ENCODE data around the gene RAB3GAP1. TPM values are rescaled to one million over a fixed set of nuclear protein-coding genes. Genes with fewer than 3 reads are reported as not detected.

RAB3GAP1 gene
- total RNA-seq, 2 donors from 2014 or later: 28.5 to 29.6 TPM

DNA sequence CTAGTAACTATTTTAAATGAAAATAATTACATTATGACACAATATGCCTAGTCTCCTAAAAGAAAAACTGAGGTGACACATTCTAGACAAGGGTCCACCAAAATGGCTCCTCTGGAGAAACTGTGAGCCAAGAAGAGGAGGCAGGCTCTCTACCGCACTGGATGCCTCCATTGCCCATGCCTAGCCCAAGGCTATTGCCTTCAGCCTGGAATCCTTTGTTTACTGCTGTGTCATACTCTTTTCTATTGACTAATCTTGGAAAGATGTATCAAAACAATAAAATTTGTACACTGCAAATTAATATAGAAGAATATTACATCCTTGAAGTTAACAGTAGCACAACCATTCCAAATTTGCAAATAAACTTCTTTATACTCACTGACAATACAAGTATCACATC is 167.1 kb downstream of the RAB3GAP1 start:
- no peak for DNase-seq
- Histone ChIP-seq H3K9ac (ENCODE audit: extremely low read depth, low read length, poor library complexity, severe bottlenecking) (no peak overlapping the region), H3K4me3 (ENCODE audit: low read length) (no peak overlapping the region), H3K4me1 (ENCODE audit: control insufficient read depth, insufficient read depth, low read length) (no peaks in the 10 kb centered on the region), H3K27me3 (ENCODE audit: control insufficient read depth, insufficient read depth, low read length, poor library complexity, severe bottlenecking) (no peaks in the 10 kb centered on the region), H3K27ac (ENCODE audit: low read depth, low read length) (no peak overlapping the region), H3K36me3 (ENCODE audit: control insufficient read depth, insufficient read depth, low read length) (no peaks in the 10 kb centered on the region), H3K9me3 (ENCODE audit: control insufficient read depth, low read length) (no peaks in the 10 kb centered on the region)
- no peaks in the 10 kb centered on the region for H3K9me3 Mint-ChIP-seq
- no peak overlapping the region for H3K4me3 Mint-ChIP-seq
- no peaks in the 10 kb centered on the region for H3K4me1 Mint-ChIP-seq
- no peaks in the 10 kb centered on the region for H3K27me3 Mint-ChIP-seq (ENCODE audit: insufficient read depth)
- TF ChIP-seq, protein P1, sequence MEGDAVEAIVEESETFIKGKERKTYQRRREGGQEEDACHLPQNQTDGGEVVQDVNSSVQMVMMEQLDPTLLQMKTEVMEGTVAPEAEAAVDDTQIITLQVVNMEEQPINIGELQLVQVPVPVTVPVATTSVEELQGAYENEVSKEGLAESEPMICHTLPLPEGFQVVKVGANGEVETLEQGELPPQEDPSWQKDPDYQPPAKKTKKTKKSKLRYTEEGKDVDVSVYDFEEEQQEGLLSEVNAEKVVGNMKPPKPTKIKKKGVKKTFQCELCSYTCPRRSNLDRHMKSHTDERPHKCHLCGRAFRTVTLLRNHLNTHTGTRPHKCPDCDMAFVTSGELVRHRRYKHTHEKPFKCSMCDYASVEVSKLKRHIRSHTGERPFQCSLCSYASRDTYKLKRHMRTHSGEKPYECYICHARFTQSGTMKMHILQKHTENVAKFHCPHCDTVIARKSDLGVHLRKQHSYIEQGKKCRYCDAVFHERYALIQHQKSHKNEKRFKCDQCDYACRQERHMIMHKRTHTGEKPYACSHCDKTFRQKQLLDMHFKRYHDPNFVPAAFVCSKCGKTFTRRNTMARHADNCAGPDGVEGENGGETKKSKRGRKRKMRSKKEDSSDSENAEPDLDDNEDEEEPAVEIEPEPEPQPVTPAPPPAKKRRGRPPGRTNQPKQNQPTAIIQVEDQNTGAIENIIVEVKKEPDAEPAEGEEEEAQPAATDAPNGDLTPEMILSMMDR (conservative IDR thresholded peaks at IDR 0.05): no peak
- H3K27ac Mint-ChIP-seq: no peak overlapping the region
- H3K36me3 Mint-ChIP-seq (ENCODE audit: low read depth): peaks cover 4% of the 10 kb centered on the region
- WGBS, 2 experiments (ENCODE audit: insufficient coverage in 1 of 2, insufficient read length in 1 of 2): 97% methylated on average over 1 of the region's 1 CpG; no CpG with 5 or more reads in 1 of the 2 experiments

Other genes with a start within 250 kb of the RAB3GAP1 start
- not detected for gene ACMSD, start 213.7 kb upstream of the RAB3GAP1 start, total RNA-seq
- 10 to 100 TPM; 51.4 to 53.3 TPM for gene CCNT2, start 133.5 kb upstream of the RAB3GAP1 start, total RNA-seq
- gene MAP3K19, start 4.8 kb upstream of the RAB3GAP1 start, total RNA-seq: not detected

Data from endodermal cell (in vitro differentiated cells).